T-helper 2 cell treated with Interferon-gamma antibody and Interleukin-4, amounts not matched to agents 100 ng/mL and 5 ng/mL, for 36 hours (primary cell): ENCODE data around the gene VASP. TPM values are rescaled to one million over a fixed set of nuclear protein-coding genes. Genes with fewer than 3 reads are reported as not detected.

ENCODE experiments used
- intact Hi-C: fragments of 100-400 bp; cut with micrococcal nuclease; formaldehyde crosslinking; loops from one replicate; pipeline ENCODE4 v1.15.1; 2023
- total RNA-seq: library from RNA; stranded (reverse); gene quantifications from 2 replicates; pipeline ENCODE4 v1.2.3, GENCODE V29; 2022

VASP gene
- total RNA-seq = 185 and 186 TPM in 2 replicates

GRCh38 chr19:45506989-45507871 lies at the start of gene VASP:
VASP (plus strand) TSS chr19:45507479; CDS start chr19:45507772, 293 bp downstream.
- intact Hi-C loops = loop anchor here (1.0 to 5.0 kb wide), 10 partner anchors 10 to 755 kb away; partner anchors contain the start of genes IRF2BP1, OPA3, POLR1G and QPCTL

DNA sequence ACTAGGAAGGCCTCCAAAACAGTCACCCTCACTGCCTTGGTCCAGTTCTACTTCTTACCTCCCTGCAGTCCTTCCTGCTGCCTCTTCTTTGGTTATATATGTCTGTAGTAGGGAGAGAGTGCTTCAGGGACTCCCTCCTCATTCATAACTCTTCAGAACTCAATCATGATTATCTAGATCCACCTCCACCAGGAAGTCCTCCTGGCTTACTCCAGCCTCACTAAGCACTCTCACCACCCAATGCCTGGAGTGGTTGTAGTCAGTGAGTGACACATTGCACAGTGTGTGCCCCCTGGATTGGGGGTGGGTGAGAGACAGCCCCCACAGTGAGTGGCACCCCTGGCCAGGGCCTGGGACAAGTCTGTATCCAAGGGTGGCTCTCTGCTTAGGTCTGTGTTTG lies 49.5 kb upstream of the VASP start:
- intact Hi-C loops = no loop called here

DNA sequence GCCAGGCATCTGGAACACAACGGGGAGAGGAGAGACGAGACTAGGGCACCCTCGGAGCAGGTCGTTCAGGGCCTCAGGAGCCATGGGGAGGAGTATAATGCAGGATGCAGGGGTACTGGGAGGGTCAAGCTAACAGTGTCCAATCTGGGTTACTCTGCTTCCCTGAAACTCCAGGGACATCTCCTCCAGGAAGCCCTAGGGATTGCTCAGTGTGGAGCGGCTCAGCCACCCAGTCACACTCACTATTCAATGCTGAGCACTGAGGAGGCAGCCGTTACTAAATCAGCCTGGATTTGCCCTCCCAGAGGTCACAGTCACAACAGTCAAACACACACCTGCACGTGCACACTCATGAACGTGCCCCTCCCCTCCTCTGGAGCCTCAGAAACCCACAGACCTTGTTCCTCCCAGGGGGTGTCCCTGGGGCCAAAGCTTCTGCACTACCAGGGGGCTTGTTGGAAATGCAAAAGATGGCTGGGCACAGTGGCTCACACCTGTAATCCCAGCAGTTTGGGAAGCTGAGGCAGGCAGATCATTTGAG lies 46.4 kb upstream of the VASP start:
- intact Hi-C loops = no loop called here

DNA sequence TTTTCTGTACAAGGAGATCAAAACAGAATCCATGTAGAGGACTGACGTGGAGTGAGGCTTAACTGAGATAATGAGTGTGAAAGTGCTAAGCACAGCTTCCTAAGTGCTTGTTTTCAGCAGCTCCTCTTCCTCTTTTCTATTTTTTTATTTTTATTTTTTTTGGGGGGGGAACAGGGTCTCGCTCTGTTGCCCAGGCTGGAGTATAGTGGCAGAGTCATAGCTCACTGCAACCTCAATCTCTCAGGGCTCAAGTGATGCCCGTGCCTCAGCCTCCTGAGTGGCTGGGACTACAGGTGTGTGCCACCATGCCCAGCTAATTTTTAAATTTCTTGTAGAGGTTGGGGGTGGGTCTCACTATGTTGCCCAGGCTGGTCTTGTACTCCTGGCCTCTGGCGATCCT lies 45.1 kb upstream of the VASP start:
- intact Hi-C loops = no loop called here

DNA sequence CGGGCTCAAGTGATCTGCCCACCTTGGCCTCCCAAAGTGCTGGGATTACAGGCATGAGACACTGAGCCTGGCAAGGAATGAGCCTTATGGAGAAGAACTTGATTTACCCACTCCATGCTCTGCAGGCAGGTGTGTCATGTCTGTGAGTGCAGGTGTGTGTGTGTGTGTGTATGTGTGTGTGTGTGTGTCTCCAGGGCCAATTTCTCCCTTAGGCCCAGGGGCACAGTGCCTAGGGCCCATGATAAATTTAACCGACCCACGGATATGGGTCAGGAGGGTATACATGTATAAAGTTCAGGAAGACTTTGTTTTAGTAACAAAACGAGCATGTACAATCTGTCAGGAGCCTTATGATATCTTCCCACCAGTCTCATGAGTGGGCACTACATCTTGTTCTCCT lies 44.0 kb upstream of the VASP start:
- intact Hi-C loops = no loop called here

DNA sequence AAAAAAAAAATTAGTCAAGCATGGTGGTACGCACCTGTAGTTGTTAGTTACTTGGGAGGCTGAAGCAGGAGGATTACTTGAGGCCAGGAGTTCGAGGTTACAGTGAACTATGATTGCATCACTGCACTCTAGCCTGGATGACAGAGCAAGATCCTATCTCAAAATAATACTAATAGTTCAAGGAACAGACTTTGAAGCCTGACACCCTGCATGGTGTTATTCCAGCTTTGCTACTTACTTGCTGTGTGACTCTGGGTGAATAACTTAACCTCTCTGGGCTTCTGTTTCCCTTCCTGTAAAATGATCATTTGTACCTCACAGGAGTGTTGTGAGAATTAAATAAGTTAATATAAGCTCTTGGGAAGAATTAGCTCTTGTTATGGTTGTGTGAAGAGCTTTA lies 43.0 kb upstream of the VASP start:
- intact Hi-C loops = no loop called here

DNA sequence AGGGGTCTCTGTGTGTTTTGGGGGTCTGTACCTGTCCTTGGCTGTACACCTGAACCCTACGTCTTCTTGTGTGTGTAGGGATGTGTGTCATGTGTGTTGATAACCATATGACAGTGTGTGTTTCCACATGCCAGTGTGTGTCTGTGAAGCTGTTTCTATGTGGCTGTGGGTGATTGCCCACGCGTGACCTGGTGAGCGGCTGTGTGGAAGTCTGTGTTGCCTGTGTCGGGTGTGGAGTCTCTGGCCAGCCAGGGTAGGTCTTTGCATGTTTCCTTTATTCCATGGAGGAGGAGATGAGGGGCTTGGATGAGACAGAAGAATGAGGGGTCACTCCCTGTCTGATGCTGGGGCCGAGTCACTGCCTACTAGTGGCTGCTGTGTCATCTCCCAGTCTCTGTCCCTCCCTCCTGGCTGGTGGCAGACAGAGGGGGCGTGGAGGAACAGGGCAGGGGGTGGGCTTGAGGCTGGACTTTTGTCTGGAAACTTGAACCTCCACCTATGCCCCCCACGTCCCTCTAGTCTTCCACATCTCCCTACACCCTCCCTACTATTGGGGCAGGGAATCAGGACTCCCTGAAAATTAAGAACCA lies 42.3 kb upstream of the VASP start:
- intact Hi-C loops = loop anchor here (5.0 kb wide), 1 partner anchor 288 kb away; the partner anchor contains the start of genes BLOC1S3 and TRAPPC6A

GRCh38 chr19:45467115-45467455 lies 40.2 kb upstream of the VASP start:
- intact Hi-C loops = loop anchor here (1.0 to 5.0 kb wide), 2 partner anchors 16 to 290 kb away; partner anchors contain the start of genes BLOC1S3 and TRAPPC6A

DNA sequence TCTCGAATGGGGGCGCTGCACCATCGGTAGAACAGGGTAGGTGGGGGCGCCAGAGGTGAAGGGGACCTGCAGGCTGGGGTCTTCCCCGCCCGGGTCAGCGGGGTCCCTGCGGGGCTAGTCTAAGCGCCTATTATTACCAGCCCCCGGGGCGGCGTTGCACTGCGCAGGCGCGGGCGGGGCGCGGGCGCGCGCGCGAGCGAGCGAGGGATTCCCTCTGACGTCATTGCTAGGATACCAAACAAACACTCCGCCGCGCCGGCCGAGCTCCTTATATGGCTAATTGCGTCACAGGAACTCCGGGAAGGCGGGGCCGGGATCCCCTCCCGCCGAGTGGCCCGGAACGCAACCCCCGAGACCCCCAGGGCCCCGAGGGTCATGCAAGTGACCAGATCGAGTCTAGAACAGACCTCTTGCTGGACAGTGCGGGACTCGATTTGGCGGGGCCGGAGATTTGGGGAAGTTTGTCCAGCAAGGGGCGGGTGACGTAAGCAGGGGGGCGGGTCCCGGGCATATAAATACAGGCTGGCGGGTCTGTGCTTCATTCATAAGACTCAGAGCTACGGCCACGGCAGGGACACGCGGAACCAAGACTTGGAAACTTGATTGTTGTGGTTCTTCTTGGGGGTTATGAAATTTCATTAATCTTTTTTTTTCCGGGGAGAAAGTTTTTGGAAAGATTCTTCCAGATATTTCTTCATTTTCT lies 39.7 kb upstream of the VASP start, which contains the start of gene FOSB:
Gene FOSB (plus strand): TSS at position 541 of the 703 bp plus-strand sequence. CDS start 591 bp downstream, outside the sequence.
- intact Hi-C loops = loop anchor here (1.0 to 5.0 kb wide), 3 partner anchors 16 to 290 kb away; partner anchors contain the start of genes BLOC1S3, TRAPPC6A and VASP

DNA sequence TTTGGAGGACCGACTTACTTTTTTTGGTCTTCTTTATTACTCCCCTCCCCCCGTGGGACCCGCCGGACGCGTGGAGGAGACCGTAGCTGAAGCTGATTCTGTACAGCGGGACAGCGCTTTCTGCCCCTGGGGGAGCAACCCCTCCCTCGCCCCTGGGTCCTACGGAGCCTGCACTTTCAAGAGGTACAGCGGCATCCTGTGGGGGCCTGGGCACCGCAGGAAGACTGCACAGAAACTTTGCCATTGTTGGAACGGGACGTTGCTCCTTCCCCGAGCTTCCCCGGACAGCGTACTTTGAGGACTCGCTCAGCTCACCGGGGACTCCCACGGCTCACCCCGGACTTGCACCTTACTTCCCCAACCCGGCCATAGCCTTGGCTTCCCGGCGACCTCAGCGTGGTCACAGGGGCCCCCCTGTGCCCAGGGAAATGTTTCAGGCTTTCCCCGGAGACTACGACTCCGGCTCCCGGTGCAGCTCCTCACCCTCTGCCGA lies 39.1 kb upstream of the VASP start:
- intact Hi-C loops = loop anchor here (2.0 to 5.0 kb wide), 2 partner anchors 39 to 291 kb away; partner anchors contain the start of genes BLOC1S3, TRAPPC6A and VASP

GRCh38 chr19:45468803-45469131 lies 38.5 kb upstream of the VASP start:
- intact Hi-C loops = loop anchor here (1.0 to 5.0 kb wide), 3 partner anchors 10 to 291 kb away; partner anchors contain the start of genes BLOC1S3, TRAPPC6A and VASP

DNA sequence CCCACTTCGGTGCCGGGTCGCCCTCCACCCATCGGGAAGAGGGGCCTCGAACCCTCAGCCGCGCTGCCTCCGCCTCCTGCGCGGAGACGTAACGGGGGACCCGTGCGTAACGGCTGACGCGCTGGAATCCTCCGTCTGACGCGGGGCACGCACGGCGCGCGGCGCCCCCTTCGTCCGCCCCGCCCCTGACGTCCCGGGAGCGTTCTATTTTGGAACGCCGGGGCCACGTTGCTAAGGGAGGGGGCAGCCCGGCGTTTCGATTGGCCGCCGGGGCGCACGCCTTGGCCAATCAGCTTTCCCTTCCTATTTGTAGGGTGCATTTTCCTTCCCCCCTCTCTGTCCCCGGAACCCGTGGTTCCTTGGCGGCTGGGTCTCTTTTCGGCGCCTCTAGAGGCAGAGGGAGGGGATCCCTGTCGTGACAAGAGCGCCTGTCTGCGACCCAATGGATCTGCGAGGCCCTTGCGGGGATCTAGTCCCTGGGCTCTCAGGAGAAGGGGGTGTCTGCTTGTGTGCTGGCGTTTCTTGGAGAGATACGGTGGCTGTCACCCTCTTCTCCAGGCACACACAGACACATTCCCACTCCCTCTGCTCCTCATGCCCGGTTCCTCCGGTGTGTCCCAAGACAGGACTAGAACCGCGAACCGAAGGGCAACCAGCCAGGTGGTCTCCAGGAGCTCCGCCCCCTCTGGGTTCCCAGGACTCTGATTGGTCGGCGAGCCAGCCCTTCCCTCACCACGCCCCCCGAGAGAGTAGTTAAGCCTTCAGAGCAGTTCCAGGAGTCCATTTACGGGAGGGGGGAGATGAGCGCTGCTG lies 37.9 kb upstream of the VASP start:
- intact Hi-C loops = loop anchor here (1.0 to 5.0 kb wide), 3 partner anchors 9 to 292 kb away; partner anchors contain the start of genes BLOC1S3, TRAPPC6A and VASP

- intact Hi-C loops = loop anchor here (1.0 to 5.0 kb wide), 3 partner anchors 8 to 293 kb away; partner anchors contain the start of genes BLOC1S3, TRAPPC6A and VASP
Observed at GRCh38 chr19:45469945-45470761, 37.1 kb upstream of the VASP start.

DNA sequence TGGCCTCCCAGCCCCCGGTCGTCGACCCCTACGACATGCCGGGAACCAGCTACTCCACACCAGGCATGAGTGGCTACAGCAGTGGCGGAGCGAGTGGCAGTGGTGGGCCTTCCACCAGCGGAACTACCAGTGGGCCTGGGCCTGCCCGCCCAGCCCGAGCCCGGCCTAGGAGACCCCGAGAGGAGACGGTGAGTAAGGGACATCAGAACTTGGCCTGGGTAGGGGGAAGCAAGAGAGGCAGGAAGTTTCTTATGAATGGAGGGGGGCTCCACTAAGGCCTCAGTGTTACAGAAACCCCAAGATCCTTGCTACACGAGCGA lies 36.6 kb upstream of the VASP start:
- intact Hi-C loops = no loop called here

- intact Hi-C loops = no loop called here
Observed at GRCh38 chr19:45471111-45471930, 36.0 kb upstream of the VASP start.

GRCh38 chr19:45471931-45472562 lies 35.2 kb upstream of the VASP start:
- intact Hi-C loops = no loop called here

DNA sequence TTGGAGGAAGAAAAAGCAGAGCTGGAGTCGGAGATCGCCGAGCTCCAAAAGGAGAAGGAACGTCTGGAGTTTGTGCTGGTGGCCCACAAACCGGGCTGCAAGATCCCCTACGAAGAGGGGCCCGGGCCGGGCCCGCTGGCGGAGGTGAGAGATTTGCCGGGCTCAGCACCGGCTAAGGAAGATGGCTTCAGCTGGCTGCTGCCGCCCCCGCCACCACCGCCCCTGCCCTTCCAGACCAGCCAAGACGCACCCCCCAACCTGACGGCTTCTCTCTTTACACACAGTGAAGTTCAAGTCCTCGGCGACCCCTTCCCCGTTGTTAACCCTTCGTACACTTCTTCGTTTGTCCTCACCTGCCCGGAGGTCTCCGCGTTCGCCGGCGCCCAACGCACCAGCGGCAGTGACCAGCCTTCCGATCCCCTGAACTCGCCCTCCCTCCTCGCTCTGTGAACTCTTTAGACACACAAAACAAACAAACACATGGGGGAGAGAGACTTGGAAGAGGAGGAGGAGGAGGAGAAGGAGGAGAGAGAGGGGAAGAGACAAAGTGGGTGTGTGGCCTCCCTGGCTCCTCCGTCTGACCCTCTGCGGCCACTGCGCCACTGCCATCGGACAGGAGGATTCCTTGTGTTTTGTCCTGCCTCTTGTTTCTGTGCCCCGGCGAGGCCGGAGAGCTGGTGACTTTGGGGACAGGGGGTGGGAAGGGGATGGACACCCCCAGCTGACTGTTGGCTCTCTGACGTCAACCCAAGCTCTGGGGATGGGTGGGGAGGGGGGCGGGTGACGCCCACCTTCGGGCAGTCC lies 34.5 kb upstream of the VASP start:
- intact Hi-C loops = no loop called here
